Hippocampal formation (tissue), 2 donors: Measurements from ENCODE around the gene RHOH.

Experiments used
- DNase-seq, 2 donors: peaks; one replicate each; lab custom pipeline; 2025; lab: John Stamatoyannopoulos, UW

The RHOH gene

GRCh38 chr4:40187386-40187906 lies 9.4 kb upstream of the RHOH start:
- no peak for DNase-seq

GRCh38 chr4:40190019-40190418 lies 6.8 kb upstream of the RHOH start:
- no peak for DNase-seq

GRCh38 chr4:40190465-40190864 lies 6.4 kb upstream of the RHOH start:
- DNase-seq = no peak

GRCh38 chr4:40190880-40191815 lies 5.7 kb upstream of the RHOH start:
- no peak for DNase-seq

- no peak for DNase-seq
These were observed 4.5 kb upstream of the RHOH start for GRCh38 chr4:40192114-40193015.

GRCh38 chr4:40193016-40193571 lies 3.7 kb upstream of the RHOH start:
- DNase-seq = no peak

- no peak for DNase-seq
These were observed 3.3 kb upstream of the RHOH start for GRCh38 chr4:40193578-40193977.

- DNase-seq = no peak
These were observed 2.1 kb upstream of the RHOH start for GRCh38 chr4:40194602-40195161.

GRCh38 chr4:40195182-40196177 lies 1.4 kb upstream of the RHOH start:
- DNase-seq = no peak

GRCh38 chr4:40196272-40196671 lies 559 bp upstream of the RHOH start:
- DNase-seq = no peak

- no peak for DNase-seq
These were observed 1.3 kb downstream of the RHOH start for GRCh38 chr4:40197879-40198689.

- no peak for DNase-seq
These were observed 2.4 kb downstream of the RHOH start for GRCh38 chr4:40199179-40199670.

- DNase-seq = no peak
These were observed 3.4 kb downstream of the RHOH start for GRCh38 chr4:40199999-40200874.

GRCh38 chr4:40200875-40201801 lies 4.3 kb downstream of the RHOH start:
- DNase-seq = no peak

GRCh38 chr4:40201898-40202297 lies 5.1 kb downstream of the RHOH start:
- no peak for DNase-seq

GRCh38 chr4:40202474-40202873 lies 5.6 kb downstream of the RHOH start:
- DNase-seq = no peak

GRCh38 chr4:40204507-40205258 lies 7.9 kb downstream of the RHOH start:
- DNase-seq = no peak
